ENCODE results near the gene CCT3. TPM values are rescaled to one million over a fixed set of nuclear protein-coding genes. Genes with fewer than 3 reads are reported as not detected.

The CCT3 gene
- total RNA-seq, 3 donors from 2014 or later = 694 to 815 (median 725) TPM

DNA sequence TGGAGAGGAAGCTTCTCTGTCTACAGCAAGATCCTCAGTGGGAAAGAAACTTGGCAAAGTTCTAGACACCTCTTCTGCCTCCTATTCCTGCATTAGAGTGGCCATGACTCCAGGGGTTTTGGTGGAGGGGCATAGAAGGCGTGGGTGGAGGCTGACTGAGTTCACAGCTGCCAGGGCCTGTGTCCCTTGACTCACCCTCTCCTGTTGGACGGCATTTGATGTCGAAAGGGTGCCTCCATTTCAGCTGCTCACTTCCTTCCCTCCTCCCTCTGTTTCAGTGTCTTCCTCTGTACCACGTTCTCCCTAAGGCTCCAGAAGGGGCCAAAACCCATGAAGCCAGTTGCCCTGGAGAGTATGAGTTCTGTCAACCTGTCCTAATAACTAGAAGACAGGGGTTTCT is 53.3 kb downstream of the CCT3 start:
- ATAC-seq (no peak), DNase-seq (no peak)
- H3K4me1 Mint-ChIP-seq (ENCODE audit: low read depth) = peaks cover 34% of the 10 kb centered on the region
- no peak overlapping the region for H3K4me3 Mint-ChIP-seq
- H3K36me3 Mint-ChIP-seq (ENCODE audit: insufficient read depth) = peaks cover 11% of the 10 kb centered on the region
- H3K27me3 Mint-ChIP-seq (ENCODE audit: low read depth) = no peaks in the 10 kb centered on the region
- H3K9me3 Mint-ChIP-seq = no peaks in the 10 kb centered on the region

DNA sequence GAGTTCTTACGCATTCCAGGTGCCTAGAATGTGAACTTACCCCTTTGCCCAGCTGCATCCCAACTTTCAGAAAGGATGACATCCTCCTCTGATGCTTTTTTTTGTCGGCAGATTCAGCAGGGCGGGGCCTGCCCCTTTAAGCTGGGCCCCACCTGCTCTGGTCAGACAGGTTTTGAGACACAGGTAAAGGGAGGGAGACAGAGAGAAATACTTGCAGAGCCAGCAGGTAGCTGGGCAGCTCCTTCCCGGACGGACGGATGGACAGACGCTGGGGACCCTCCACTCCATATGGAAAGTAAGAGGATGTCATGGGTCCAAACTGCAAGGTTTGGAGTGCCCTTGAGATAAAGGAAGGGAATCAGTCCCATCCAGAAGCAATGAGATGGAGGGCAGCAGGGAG is 54.0 kb downstream of the CCT3 start, which contains the start of gene TMEM79:
Gene TMEM79, plus strand, starts transcription at position 214 of the 400 bp plus-strand sequence. CDS start 902 bp downstream, outside the sequence.
- Mint-ChIP-seq H3K36me3 (ENCODE audit: insufficient read depth) (peaks cover 9% of the 10 kb centered on the region), H3K4me1 (ENCODE audit: low read depth) (peaks cover 34% of the 10 kb centered on the region), H3K9me3 (no peaks in the 10 kb centered on the region), H3K27me3 (ENCODE audit: low read depth) (no peaks in the 10 kb centered on the region), H3K4me3 (peak within 1 kb of the TSS; percentile 98)
- DNase-seq (no peak), ATAC-seq (no peak)

DNA sequence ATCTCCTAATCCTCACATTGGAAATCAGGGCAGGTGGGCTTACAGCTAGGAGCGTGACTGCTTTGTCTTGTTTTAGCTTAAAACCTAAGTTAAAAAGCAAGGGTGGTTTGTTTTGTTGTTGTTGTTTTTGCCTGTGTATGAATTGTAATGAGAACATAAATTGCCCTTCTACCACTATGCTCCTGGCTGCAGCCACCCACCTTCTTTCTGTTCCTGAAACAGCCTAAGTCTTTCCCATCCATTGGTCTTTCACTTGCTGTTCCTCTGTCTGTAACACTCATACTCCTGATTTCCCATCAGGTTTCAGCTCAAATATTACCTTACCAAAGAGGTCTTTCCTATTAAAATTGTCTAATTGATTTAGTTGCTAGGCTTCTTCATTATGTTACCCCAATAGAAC is 54.6 kb downstream of the CCT3 start:
- ATAC-seq (no peak), DNase-seq (no peak)
- Mint-ChIP-seq H3K27me3 (ENCODE audit: low read depth) (no peaks in the 10 kb centered on the region), H3K4me1 (ENCODE audit: low read depth) (peaks cover 34% of the 10 kb centered on the region), H3K9me3 (no peaks in the 10 kb centered on the region), H3K4me3 (peak overlapping the region; percentile 98), H3K36me3 (ENCODE audit: insufficient read depth) (peaks cover 7% of the 10 kb centered on the region)

DNA sequence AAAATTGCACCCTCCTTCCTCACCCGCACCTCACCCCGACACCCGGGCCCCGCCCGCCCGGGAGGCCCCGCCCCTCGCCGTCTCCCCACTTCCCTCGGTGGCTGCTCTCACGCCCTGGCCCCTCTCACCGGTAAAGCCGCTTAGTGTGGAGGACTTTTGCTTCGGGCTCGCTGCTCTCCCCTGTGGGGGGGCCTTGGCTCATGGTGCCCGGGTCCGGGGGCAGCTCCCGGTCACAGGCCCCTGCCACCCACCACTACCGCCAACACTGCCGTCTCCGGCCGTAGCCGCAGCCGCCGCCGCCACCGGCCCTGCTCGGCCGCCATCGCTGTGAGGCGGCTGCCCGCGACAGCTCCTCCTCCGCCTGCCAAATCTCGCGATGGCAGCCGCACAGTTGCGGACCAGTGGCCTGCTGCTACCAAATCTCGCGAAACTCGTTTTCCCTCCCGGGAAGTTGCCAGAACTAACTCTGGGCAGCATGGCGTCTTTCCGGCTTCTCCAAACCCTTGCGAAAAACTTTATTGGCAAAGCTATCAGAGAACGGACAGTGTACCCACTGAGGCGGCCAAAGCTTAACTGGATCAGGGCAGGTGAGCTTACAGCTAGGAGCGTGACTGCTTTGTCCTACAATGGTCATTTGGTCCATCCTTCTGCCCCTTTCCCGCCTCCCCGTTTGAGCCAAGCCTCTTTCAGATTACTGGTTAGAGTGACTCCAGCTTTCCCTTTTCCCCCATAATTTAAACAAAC is 55.4 kb downstream of the CCT3 start, which contains the start of gene SMG5:
Gene SMG5, minus strand, starts transcription at position 347 of the 744 bp plus-strand sequence. Its CDS starts 145 bp downstream, at position 202.
- ATAC-seq = peak; percentile 91 to 95
- Mint-ChIP-seq H3K36me3 (ENCODE audit: insufficient read depth) (peaks cover 15% of the 10 kb centered on the region), H3K9me3 (no peaks in the 10 kb centered on the region), H3K27me3 (ENCODE audit: low read depth) (no peaks in the 10 kb centered on the region), H3K4me3 (peak within 1 kb of the TSS; percentile 98), H3K4me1 (ENCODE audit: low read depth) (peaks cover 34% of the 10 kb centered on the region)
- peak; percentile 93 for DNase-seq

DNA sequence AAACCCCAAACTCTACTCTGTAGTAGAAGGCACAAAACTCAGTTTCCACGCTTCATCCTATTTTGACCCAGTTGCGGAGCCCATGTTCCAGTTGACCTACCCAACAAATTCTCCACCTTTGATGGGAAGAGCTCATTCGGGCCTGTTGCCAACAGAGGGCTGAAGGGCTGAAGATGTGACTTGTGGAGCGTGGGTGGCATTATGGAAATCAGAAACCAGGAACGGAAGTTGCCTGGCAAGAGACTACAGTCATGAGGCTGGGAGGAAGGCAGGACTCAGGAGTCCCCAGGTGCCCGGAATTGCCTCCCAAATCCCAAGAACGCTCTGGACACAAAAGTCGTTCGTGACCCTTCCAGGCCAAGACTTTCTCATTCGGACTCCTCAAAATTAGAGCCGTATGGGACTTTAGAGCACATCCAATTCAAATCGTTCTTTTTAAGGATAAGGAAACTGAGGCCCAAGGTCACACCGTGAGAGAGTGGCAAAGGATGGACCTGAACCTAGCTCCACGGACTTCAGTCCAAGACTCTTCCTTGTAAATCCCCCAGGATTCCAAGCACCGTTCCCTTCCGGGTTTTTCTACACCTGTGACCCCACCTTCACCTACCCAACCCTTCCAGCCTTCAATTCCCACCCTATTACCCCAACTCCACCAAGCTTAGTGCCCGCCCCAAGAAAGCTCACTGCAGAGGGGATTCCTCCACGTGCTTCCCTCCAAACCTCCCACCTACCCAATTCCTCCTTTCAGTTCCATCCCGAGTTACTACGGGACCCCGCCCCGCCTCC is 56.2 kb downstream of the CCT3 start:
- Mint-ChIP-seq H3K9me3 (no peaks in the 10 kb centered on the region), H3K36me3 (ENCODE audit: insufficient read depth) (peaks cover 22% of the 10 kb centered on the region)
- no peak for DNase-seq

DNA sequence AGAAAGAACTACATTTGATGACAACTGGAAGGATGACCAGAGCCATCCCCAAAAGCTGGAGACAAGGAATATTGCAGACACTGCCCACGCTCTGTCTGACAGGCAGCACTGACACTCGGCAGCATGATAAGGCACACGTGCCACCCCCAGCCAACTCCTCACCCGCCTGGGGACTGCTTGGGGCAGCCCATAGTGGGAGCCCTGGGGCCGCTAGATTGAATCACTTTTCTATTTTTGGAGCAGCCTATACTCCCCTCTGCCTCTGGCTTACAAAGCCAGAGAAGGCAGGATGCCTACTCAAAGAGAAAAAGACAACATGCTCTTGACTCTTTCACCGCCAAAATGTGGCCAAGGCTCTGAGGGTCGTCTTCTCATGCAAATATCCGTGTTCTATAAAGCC is 56.8 kb downstream of the CCT3 start:
- Mint-ChIP-seq H3K27me3 (ENCODE audit: low read depth) (no peaks in the 10 kb centered on the region), H3K4me1 (ENCODE audit: low read depth) (peaks cover 34% of the 10 kb centered on the region)

More for the DNA sequence above, 56.2 kb downstream of the CCT3 start:
- no peak for ATAC-seq
- Mint-ChIP-seq H3K4me3 (peak overlapping the region; percentile 98), H3K27me3 (ENCODE audit: low read depth) (no peaks in the 10 kb centered on the region), H3K4me1 (ENCODE audit: low read depth) (peaks cover 34% of the 10 kb centered on the region)

DNA sequence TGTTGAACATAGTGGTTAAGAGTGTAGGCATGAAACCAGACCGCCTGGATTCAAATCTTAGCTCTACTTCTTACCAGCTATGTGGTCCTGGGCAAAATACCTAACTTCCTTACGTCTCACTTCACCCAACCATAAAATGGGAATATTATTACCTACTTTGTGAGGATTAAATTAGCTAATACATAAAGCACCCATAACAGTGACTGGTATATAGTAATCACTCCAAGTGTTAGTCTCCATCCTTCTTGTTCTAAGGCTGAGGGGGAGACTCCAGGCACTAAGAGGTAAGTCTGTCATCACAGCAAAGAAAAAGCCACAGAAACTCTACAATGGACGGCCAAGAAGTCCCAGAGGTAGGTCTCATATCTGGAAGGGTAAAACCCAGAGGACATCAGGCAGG is 58.3 kb downstream of the CCT3 start:
- H3K36me3 Mint-ChIP-seq (ENCODE audit: insufficient read depth) = peaks cover 34% of the 10 kb centered on the region
- no peaks in the 10 kb centered on the region for H3K9me3 Mint-ChIP-seq
- H3K27me3 Mint-ChIP-seq (ENCODE audit: low read depth) = no peaks in the 10 kb centered on the region
- DNase-seq (no peak), ATAC-seq (no peak)
- H3K4me1 Mint-ChIP-seq (ENCODE audit: low read depth) = peaks cover 34% of the 10 kb centered on the region
- H3K4me3 Mint-ChIP-seq = peak overlapping the region; percentile 98

More for the DNA sequence above, 56.8 kb downstream of the CCT3 start:
- no peaks in the 10 kb centered on the region for H3K9me3 Mint-ChIP-seq
- DNase-seq (peak; percentile 19), ATAC-seq (peak; percentile 50 to 62)
- peaks cover 25% of the 10 kb centered on the region for H3K36me3 Mint-ChIP-seq (ENCODE audit: insufficient read depth)
- peak overlapping the region; percentile 98 for H3K4me3 Mint-ChIP-seq

DNA sequence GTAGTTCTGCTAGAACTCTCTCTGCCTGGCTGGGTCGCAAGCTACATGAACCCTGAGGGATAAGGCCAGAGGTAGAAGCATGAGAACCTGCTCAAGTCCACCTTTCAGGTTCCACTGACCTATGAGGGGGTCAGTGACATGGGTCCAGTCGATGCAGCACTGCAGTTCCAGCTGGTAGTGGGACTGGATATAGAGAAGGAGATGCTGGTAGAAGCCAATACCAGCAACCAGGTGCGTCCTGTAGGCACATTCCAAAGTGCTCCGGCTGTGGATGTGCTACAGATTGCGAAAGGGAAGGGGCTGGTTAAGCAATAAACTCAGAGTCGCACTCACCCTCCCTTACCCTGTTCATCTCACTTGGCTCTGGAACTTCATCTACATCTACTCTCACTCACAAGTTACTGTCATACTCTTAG is 61.1 kb downstream of the CCT3 start:
- no peak for ATAC-seq
- Mint-ChIP-seq H3K36me3 (ENCODE audit: insufficient read depth) (peaks cover 56% of the 10 kb centered on the region), H3K4me1 (ENCODE audit: low read depth) (peaks cover 19% of the 10 kb centered on the region), H3K4me3 (no peak overlapping the region), H3K9me3 (no peaks in the 10 kb centered on the region), H3K27me3 (ENCODE audit: low read depth) (no peaks in the 10 kb centered on the region)
- no peak for DNase-seq

DNA sequence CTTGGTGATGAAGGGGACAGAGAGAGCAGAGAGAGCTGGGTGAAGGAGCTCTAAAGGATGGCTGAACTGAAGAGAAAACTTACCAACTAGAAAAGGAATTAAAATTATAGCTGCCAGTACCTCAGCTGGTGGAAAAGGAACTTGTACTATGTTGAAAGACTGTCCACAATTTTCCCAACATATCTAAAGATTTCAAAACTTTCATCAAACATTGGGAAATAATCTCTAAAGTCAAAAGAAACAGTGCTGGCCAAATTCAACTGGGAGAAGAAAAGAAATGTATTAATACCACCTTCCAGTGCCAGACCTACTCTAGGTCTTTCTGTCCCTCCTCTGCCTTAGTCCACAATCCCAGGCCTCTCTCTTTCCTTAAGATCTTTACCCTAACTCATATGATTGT is 61.6 kb downstream of the CCT3 start:
- H3K36me3 Mint-ChIP-seq (ENCODE audit: insufficient read depth) = peaks cover 59% of the 10 kb centered on the region
- no peak for ATAC-seq
- peaks cover 16% of the 10 kb centered on the region for H3K4me1 Mint-ChIP-seq (ENCODE audit: low read depth)
- H3K9me3 Mint-ChIP-seq = no peaks in the 10 kb centered on the region
- H3K27me3 Mint-ChIP-seq (ENCODE audit: low read depth) = no peaks in the 10 kb centered on the region
- no peak overlapping the region for H3K4me3 Mint-ChIP-seq
- no peak for DNase-seq

DNA sequence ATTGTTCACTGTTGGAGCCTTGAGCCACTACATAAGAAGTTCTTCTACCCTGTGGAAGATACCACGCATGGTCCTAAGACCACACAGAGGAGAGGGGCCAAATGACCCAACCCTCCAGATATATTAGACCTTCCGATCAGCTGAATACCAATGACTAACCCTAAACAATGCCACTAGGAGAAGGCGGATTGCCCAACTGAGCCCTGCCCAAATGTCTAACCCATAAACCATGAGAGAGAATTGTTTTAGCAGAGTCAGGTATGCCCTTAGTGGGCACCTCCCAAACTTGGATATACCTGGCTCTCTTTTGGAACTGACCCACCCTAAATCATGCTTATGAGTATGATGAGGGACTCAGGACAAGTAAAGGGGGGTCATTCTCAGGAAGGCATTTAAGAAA is 67.8 kb downstream of the CCT3 start:
- Mint-ChIP-seq H3K4me1 (ENCODE audit: low read depth) (no peaks in the 10 kb centered on the region), H3K36me3 (ENCODE audit: insufficient read depth) (peaks cover 57% of the 10 kb centered on the region), H3K4me3 (no peak overlapping the region), H3K9me3 (no peaks in the 10 kb centered on the region), H3K27me3 (ENCODE audit: low read depth) (no peaks in the 10 kb centered on the region)
- DNase-seq = no peak
- no peak for ATAC-seq

DNA sequence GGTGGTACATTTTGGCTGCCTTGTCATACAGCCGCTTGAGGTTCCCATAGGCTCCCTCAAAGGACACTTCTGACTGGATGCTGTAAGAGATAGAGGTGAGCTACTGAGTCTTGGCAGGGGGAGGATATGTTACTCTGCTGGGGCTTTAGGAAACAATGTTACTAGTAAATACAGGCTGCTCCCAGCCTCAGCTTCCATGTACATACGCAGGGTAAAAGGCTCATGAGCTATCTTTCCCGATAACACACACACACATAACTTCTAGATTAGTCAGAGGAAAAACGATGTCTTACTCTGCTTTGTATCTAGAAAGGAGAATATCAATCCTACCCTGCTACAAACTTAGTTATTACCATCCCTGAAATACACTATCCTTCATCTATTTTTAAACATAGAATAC is 69.8 kb downstream of the CCT3 start:
- no peak for ATAC-seq
- H3K4me1 Mint-ChIP-seq (ENCODE audit: low read depth) = no peaks in the 10 kb centered on the region
- no peaks in the 10 kb centered on the region for H3K9me3 Mint-ChIP-seq
- no peak overlapping the region for H3K4me3 Mint-ChIP-seq
- DNase-seq = no peak
- peaks cover 53% of the 10 kb centered on the region for H3K36me3 Mint-ChIP-seq (ENCODE audit: insufficient read depth)
- H3K27me3 Mint-ChIP-seq (ENCODE audit: low read depth) = no peaks in the 10 kb centered on the region

DNA sequence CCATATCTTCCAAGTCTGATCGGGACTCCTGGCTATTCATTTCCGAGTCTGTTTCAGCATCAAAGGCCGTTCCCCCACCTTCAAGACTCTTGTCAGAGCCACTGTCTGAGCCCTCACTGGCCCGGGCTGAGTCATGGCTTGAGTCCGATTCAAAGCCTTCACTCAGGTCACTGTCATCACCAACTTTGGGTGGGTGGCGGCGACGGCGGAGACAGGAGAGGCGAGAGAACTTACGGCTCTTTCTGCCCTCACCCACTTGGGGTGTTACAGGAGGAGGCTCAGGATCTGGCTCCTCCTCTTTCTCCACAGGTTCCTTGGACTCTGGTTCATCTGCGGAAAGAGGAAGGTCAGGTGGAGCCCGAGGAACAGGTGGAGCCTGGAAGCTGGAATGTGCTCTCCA is 72.0 kb downstream of the CCT3 start:
- Mint-ChIP-seq H3K4me3 (no peak overlapping the region), H3K9me3 (no peaks in the 10 kb centered on the region), H3K4me1 (ENCODE audit: low read depth) (no peaks in the 10 kb centered on the region), H3K27me3 (ENCODE audit: low read depth) (no peaks in the 10 kb centered on the region), H3K36me3 (ENCODE audit: insufficient read depth) (peaks cover 53% of the 10 kb centered on the region)
- DNase-seq (no peak), ATAC-seq (no peak)

DNA sequence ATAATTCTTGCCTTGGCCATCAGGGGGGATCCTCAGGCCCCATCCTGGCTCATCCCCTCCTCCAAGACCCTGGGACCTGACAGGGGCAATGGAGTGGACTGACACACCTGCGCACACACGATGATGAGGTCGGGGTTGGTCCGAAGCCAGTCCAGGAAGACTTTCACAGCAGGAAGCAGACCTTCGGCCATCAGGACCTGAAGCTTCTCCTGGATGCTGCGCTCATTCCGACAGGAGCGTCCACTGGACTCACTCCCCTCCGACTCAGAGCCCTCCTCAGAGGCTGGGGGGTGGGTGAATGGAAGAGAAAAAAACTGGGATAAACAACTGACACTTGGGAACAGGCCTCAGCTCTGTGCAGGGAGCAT is 74.8 kb downstream of the CCT3 start:
- no peak for DNase-seq
- Mint-ChIP-seq H3K9me3 (no peaks in the 10 kb centered on the region), H3K4me3 (no peak overlapping the region), H3K4me1 (ENCODE audit: low read depth) (no peaks in the 10 kb centered on the region), H3K36me3 (ENCODE audit: insufficient read depth) (peaks cover 63% of the 10 kb centered on the region), H3K27me3 (ENCODE audit: low read depth) (no peaks in the 10 kb centered on the region)
- ATAC-seq = no peak

DNA sequence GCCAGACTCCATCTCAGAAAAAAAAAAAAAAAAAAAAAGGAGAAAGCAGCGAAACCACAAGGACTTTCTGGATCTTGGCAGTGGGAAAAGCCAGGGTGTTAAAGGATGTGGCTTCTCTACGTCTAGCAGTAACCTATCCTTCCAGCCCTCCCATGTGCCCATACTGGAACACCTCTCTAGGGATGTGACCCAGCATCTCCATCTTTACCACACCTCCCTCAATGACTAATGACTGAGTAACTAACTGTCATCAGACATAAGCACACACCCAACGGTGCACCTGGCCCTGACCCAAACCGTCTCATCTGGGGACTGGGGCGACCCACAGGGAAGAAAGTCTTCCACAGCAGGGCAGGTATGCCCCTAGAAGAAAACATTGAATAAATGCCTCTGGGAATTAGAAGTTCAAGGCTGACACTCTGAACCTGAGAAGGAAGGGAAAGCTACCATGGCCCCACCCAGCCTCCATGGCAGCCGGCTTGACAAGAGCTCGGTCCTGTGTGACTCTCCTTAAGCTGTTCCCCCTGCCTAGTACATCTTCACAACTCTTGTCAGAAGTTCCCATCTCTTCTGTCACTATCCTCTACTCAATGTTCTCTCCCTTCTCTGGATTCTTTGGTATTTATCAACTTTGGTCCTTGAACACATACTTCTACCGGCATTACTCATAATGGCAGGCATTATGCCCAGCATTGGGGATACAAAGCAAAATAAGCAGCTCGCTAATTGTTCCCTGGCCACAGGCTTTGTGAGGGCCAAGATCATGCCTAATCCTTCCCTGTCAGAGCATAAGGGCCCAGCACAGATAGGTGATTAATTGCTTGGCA is 75.4 kb downstream of the CCT3 start:
- H3K36me3 Mint-ChIP-seq (ENCODE audit: insufficient read depth) = peaks cover 63% of the 10 kb centered on the region
- H3K9me3 Mint-ChIP-seq = no peaks in the 10 kb centered on the region
- no peaks in the 10 kb centered on the region for H3K4me1 Mint-ChIP-seq (ENCODE audit: low read depth)
- DNase-seq = no peak
- peak; percentile 85 to 92 for ATAC-seq
- H3K27me3 Mint-ChIP-seq (ENCODE audit: low read depth) = no peaks in the 10 kb centered on the region
- no peak overlapping the region for H3K4me3 Mint-ChIP-seq

All from activated T-cell treated with anti-CD3 and anti-CD28 coated beads, Interleukin-2, amount 50 U/mL, for 4 hours (primary cell).